ENCODE results near the gene MIAT.

Gene MIAT

DNA sequence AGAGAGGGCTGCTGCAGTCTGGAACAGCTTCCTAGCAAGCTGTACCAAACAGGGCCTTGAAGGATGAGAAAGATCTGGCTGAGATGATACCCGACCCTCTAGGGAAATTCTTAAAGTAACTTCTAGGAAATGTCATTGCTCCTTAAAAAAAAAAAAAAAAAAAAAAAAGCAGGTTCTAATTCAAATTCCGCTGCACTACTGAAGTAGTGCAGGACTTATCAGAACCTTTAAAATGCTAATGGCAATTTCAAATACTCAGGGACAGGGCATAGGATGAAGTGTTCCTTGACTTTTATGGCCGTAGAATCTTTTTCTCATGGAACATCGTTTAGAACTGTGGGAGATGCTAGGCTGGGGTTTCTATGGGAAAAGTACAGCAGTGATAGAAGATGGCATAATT, 13.1 kb downstream of the MIAT start:
- no peak for DNase-seq

DNA sequence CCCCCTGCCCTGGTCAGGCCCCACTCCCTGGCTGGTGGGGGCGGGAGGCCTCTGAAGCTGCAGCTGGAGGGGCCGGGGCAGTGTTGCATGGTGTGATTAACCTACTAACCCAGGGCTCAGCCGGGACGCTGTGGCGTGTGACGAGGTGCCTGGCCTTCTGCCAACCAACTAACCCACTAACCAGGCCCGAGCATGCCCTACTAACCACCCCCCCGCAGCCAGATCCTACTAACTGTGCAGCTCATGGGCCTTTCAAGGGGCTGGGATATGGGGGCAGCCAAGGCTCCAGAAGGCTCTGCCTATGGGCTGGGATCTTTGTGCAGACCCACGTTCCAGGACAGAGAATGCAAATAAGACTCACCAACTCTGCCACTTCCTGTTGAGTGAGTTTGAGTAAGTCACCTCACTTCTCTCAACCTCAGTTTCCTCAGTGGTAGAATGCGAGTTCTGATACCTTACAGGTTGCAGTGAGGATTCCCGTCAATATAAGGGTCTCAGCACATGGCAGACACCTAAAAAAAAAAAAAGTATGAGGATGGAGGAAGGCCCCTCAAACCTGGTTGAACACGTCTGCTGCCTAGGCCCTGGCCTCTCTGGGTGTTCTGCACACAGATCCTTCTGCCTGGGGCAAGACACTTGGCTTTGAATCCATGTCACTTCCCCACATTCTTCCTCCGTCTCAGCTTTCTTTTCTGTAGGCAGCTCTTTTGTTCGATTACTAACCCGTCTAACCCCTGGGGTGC, 14.1 kb downstream of the MIAT start:
- DNase-seq, result no peak

DNA sequence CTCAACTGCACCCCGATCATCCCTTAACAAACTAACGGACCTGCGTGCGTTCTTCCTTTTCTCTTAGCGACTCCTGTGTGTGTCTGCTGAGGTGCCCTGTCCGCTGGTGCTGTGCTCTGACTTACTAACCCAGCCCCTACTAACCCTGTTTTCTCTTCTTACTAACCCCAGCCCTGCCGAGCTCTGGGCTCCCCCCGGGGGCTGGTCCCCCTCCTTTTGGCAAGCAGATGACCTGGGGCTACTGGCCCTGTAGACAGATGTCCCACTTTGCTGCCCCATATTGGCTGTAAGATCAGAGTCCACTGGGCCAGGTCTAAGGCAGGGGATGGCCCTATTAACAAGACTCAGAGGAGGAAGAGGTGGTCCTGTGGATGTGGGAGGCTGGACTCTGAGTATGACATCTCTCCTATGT, 14.7 kb downstream of the MIAT start:
- DNase-seq, result no peak

DNA sequence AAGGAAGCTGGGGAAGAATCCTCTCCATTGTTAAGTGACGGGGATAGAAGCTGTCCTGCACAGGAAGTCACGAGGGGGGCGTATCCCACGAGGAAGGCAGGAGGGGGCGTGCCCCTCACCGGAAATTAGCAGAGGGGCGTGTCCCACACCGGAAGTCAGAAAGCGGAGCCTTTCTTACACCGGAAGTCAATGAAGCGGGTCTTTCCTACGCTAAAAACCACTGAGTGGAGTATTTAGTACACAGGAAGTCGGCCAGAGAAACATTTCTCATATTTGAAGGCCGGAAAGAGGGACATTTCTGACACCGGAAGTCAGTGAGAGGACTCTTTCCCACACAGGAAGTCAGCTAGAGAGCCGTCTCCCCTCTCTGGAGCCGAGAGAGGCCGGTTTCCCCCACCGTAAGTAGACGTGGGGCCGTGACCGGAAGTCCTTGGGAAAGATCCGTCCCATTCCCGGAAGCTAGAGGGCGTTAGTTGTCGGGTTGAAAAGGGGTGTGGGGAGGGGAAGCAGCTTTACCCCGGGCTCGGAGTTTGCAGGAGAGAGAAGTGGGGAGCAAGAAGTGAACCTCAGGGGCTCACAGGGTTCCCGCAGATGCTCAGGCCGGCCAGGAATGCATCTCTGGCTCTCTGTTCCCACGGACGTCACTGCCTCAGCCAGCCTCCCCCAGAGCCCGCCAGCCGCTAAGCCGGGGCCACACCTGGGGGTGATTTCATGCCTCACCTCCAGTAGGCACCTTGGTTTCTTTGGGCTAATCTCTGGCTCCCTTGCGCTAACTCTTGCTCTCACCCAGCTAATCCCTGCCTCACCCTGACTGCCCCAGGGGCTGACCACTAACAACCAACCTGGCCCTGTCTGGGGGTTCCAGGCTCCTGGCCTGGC, 15.4 kb downstream of the MIAT start:
- peak; percentile 90 to 94 for DNase-seq

DNA sequence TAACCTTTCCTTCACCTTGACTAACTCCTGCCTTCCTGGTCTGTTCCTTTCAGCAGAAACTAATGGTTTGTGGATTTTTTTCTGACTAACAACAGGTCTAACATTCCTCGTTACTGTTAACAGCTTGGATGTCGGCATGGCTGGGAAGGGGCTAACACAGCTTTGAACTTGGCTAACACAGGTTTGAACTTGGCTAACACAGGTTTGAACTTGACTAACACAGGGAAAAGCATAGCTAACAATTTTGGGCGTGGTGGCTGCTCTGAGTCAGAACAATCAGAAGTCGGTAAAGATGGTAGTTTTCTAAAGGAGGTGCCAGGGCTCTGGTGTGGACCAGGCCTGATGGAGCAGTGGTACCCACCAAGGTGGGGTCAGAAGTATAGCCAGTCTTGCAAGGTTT, 16.1 kb downstream of the MIAT start:
- DNase-seq, result no peak

DNA sequence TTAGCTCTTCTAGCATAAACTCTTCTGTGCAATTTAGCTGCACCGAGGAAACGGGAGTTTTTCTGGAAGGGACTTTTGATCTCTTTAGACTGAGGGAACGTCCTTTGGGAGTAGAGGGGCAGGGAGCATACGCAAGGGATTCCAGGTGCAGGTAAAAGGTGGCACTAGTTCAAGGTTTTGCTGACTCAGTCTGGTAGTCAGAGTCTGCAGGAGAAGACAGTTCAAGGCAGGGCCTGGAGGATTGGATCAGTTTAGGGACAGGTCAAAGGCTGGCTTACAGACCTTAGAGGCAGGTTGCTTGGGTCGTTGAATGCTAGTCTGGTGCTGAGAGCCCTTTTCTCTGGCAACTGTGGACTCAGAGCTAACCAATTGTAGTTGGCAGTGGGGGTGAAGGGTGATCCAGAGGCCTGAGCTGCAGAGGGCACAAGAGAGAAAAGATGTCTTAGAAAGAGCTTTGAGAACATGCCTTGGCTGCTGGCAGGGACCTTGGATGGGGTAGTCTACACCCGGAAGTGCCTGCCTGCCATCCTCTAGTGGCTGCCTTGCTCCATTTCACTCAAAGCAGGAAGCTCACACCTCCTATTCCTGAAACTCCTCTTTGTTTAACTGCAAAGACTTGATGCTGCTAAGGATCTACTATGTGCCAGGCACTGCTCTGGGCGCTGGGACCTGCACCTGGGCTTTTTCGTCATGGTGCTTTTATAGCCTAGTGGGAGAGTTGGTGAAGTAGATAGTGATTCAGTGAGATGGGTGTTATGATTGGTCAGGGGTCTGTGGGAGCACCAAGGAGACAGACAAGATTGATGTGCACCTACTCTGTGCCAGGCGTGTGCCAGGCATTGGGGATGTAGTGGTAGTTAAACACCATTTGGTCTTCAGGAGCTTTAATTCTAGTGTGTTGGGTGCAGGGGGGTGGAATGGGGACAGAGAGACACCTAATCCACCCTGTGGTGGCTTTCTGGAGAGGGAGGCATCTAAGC, 17.1 kb downstream of the MIAT start:
- no peak for DNase-seq

DNA sequence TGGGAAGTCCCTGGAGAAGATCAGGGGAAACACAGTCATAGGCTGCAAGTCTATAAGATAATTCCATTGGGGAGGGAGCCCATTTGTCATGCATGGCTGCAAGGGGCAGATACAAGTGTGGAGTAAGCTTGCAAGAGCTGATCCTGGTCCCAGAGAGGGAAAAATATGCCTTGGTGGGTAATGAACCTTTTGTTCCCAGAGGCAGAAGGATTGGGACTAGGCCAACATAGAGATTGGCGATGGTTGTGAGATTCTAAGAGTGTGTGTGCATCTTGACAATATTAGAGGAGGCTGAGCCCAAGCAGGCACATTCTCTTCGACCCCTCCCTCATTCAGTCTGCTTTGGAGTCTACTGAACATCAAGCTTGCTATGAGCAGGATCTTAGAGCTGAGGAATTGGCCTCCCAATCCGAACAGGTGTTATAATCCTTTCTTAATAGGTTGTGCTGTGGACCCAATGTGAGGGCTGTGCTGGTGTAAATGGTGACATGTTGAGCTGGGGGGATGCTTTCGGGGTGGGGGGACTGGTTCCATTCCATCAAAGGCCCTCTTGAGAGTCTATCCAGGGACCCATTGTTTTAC, 18.4 kb downstream of the MIAT start:
- no peak for DNase-seq

DNA sequence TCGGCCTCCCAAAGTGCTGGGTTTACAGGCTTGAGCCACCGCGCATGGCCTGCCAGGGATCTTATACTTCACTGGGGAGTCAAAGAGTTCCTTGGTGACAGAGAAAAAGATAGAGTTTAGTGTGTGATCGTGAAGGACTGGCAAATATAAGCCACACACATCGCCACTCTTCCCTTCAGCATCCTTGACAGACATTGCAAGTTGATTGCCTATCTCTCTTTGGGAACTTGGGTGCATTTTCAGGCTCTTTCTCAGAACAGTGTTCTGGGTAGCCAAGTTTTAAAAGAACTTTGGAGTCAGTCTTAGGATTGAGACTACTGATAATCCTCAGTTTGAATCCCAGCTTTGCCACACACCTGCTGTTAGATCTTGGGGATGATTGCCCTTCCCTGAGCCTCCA, 19.8 kb downstream of the MIAT start:
- no peak for DNase-seq

DNA sequence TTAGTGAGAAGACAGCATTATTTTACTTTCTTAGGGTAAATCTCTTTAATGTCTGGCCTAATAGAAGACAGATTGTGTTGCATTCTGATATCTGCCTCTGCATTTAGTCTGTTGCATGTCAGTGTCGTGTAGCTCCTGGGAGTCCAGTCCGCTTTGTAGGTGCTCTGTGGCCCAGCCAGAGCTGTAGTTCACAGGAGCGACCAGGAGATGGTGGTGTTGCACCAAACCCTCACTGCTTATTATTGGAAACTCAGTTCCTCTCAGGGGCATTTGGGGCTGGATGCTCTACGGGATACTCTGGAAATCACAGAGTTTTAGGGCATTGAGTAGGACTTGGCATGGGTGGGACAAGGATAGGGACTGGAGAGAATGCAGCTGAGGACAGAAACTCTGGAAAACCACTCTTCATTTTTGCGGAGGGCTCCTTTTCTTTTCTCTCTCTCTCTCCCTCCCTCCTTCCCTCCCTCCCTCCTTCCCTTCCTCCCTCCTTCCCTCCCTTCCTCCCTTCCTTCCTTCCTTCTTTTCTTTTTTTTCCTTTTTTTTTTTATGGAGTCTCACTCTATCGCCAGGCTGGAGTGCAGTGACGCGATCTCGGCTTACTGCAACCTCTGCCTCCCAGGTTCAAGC, 21.7 kb downstream of the MIAT start:
- peak; percentile 30 to 46 for DNase-seq

DNA sequence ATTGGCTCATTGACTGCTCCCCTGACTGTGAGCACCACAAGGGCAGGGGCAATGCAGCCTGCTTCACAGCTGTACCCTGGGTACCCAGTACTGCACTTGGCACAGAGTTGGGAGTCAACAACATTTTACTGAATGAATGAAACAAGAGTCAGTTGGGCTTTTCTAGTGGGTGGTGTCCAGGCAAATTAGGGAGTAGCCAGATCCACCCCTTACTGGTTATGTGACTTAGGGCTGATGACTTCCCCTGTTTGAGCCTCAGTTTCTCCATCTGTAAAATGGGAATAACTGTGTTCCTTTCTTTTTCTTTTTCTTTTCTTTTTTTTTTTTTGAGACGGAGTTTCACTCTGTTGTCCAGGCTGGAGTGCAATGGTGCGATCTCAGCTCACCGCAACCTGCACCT, 23.1 kb downstream of the MIAT start:
- no peak for DNase-seq

DNA sequence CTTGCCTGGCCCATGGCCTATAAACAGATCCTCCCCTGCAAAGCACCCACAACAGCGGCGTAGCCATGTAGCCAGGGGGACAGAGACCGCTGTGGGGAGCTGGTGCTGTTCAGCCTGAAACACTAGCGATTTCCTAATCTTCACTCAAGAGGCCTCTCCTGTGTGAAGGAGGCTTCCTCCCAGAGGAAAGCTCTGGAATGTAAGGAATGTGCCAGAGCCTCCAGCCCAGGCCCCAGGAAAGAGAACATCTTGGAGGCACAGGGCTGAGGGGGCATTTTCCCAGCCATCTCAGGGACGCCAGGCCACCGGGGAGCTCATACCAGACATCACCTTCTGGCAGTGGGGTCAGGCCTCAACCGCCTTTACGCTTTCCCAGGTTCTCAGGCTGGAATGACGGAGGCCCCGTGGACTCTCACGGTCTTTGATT, 24.0 kb downstream of the MIAT start:
- no peak for DNase-seq

DNA sequence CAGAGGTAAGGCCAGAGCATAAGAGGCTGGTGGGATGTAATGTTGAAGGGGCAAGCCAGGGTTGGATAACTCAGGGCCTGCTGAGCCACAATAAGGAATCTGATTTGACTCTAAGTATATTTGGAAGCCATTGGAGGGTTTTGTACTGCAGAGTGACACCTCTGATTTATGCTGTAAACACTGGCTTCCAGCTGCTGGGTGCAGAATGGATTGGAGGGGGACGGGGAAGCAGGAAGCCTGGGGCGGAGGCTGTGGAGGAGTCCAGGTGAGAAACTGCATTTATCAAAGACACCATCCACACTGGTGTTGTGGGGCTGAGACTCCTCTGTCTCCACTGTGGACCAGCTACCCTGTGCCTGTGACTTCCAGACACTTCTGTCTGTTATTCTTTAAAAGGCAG, 26.8 kb downstream of the MIAT start:
- DNase-seq, result no peak

DNA sequence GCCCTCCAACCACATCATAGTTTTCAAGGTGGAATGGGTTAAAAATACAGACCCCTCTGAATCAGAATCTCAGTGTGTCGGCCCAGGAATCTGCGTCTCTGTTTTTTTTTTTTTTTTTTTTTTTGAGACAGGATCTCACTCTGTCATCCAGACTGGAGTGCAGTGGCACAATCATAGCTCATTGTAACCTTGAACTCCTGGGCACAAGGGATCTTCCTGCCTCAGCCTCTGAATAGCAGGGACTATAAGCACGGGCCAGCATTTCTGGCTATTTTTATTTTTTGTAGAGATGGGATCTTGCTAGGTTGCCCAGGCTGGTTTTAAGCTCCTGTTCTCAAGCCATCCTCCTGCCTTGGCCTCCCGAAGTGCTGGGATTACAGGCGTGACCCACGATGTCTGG, 28.2 kb downstream of the MIAT start:
- no peak for DNase-seq

DNA sequence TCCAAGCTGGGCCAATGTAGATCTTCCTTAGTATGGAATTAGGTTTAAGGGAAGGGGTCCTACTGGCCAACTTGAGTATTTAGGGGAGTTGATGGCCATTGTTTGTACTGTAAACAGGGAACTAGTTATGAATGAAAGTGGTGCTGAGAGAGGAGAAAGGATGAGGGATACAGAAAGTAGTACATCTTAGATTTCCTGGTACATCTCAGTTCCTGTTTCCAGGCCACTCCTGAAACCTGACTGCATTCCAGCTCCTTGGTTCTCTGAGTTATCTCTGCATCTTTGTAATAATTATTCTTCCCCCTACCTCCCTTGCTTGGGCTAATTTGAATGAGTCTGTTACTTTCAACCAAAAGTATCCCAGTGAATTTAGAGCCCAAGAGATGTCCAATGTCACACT, 30.1 kb downstream of the MIAT start:
- DNase-seq, result no peak

DNA sequence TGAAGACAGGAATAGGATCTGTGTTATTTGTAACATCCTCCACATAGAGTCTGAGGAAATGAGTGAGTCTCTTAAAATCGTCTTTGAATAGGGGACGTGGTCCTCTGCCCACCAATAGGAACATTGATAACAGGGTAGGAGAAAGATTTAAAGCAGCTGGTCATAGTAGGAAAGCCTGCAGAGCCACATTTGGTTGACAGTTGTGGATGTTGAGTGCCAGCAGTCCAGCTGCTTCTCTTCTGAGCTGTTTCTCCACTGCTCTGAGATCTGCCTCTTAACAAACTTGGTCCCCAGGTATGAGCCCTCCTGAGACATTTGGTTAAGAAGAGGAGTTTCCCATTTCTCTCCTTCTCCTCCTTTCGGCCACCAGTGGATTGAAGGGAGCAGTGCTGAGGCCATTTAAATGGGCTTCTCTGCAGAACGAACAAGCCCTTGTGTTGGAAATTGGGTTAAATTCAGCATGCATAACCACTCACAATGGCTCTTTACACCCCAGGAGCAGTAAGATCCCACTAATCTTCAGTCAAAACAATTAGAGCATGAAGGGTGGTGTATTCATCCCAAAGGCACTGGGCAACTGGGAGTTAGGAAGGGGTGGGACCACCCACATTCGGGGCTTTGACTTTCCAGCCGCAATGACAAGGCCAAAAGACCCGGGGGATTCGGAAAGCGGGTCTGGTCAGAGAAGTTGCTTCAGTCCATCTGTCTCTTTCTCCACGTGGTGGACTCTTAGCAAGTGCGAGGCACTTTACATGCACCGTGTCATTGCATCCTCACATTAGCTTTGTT, 32.3 kb downstream of the MIAT start:
- no peak for DNase-seq

DNA sequence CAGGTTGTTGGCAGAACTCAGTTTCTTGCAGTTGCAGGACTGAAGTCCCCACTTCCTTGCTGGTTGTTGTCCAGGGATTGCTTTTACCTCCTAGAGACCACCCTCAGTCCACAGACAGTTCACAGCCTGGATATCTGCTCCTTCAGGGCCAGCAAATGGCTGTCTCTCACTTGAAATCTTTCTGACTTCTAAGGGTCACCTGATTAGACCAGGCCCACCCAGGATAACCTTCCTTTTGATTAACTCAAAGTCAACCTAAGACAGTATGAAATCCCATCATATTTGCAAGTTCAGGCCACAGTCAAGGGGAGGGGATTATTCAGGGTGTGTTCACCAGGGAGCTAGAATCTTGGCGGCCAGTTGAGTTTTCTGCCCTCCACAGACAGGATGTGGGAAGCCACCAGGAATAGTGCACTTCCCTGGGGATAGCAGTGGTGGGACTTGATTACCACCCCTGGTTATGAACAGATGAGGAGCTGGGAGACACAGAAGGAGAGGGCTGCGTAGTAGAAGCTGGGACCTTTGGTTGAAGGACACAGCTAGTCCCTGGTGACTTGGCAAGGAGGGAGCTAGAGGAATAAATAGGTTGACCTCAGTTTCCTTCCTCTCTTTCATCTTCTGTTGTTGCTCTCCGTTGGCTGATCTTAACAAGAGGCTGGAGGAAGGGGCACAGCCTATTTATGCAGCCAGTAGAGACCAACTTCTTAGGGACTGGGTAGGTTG, 33.4 kb downstream of the MIAT start:
- no peak for DNase-seq

DNA sequence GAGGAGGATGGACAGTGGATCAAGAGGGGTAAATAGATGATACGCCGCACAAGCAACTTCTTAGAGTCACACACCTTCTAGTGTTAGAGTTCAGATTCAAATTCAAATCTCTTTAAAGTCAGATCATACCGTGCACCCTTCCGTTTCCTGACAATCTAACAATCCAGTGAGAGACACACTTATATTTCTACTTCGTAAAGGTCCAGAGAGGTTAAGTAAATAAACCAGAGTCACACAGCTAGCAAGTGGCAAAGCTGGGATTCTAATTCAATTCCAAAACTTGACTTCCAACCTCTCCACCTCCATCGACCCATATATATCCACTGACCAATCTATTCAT, 34.0 kb downstream of the MIAT start:
- DNase-seq, result no peak

DNA sequence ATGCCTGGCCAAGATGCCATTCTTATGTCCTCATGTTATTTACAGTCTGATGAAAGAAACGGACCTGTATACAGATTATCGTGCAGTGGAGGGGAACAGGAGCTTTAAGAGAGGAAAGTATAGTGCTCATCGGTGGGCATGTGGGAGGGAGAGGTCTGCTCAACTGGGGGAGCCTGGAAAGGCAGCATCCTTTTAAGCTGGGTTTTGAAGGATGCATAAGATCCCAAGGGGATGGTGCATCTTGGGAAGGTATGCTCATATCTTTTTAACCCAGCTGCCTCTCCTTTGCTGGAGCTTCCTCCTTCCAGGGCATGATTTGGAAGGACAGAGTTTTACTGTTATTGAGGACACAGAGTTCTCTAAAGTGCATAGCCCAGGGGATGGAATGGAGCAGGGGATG, 34.8 kb downstream of the MIAT start:
- DNase-seq, result no peak

DNA sequence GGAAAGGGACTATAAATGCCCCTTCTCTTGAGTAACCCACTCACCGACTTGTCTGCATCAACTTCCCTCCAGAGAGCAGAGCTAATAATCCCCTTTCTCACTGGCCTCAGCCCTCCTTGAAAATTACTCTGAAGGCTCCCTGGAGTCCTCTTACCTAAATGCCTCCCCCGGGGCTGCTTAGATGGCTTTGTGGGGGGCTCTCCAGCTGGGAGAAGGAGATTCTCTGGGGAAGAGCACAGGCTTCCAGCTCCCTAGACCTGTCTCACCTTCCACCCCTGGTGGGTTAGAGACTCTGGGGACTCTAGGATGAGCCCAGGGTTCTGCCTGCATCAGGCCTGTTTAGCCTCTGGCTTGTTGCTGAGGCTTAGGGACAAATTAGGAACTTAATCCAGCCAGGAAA, 39.8 kb downstream of the MIAT start:
- no peak for DNase-seq

DNA sequence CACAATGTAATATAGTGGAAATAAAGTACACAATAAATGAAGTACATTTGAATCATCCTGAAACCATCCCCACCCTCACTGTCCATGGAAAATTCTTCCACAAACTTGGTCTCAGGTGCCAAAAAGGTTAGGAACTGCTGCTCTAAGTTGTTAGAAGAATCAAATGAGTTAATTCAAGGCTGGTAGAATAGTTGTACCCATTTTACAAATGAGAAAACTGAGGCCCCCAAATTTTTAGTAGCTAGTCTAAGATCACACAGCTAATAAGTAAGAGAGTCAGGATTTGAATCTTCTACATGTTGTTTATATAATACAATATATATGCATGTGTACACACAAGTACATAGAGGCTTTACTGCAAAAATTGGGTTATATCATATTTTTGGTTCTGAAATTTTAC, 43.1 kb downstream of the MIAT start:
- DNase-seq, result no peak

DNA sequence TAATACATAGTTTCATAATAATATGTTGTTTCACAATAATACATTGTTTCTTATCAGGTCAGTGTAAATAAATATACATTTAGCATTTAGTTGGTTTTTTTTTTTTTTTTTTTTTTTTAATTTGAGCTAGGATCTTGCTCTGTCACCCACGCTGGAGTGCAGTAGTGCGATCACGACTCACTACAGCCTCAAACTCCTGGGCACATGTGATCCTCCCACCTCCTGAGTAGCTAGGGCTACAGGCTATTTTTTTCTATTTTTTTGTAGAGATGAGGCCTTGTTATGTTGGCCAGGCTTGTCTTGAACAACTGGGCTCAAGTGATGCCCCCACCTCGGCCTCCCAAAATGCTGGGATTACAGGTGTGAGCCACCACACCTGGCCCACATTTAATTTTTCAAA, 43.5 kb downstream of the MIAT start:
- DNase-seq, result no peak
